ENCODE results near the gene P2RX7. TPM values are rescaled to one million over a fixed set of nuclear protein-coding genes. Genes with fewer than 3 reads are reported as not detected.

Gene P2RX7
- total and polyA plus RNA-seq, 2 experiments from 2014 or later = 0.90 to 1.7 TPM

DNA sequence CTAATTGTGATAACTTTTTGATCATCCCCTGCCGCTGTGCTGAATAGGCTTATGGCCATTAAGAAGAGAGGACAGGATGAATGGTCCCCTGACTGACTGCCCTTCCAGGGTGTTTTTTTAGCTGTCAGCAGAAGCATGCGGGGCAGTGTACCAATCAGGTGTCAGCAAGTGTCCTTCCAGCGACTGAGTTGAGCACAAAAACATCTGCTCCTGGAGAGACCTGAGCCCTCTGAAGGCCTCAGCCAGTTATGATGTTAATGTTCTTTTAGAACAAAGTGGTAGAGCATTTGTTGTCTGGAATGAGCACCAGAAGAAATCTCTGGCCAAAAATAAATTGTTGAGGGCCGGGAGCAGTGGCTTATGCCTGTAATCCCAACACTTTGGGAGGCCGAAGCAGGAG is 37.5 kb downstream of the P2RX7 start:
- H3K4me2 ChIP-seq = no peak overlapping the region
- H4K20me1 ChIP-seq (ENCODE audit: insufficient read depth, poor library complexity, severe bottlenecking) = no peaks in the 10 kb centered on the region
- no peaks in the 10 kb centered on the region for H3K9me2 ChIP-seq (replicated peaks; ENCODE audit: insufficient read depth)
- no peak for TF ChIP-seq EZH2phosphoT487 (IDR thresholded peaks at IDR 0.05; ENCODE audit: low read depth, severe bottlenecking, unreplicated experiment)
- TF ChIP-seq EZH2 (IDR thresholded peaks at IDR 0.05; ENCODE audit: borderline replicate concordance) = no peak
- TF ChIP-seq, protein P1, sequence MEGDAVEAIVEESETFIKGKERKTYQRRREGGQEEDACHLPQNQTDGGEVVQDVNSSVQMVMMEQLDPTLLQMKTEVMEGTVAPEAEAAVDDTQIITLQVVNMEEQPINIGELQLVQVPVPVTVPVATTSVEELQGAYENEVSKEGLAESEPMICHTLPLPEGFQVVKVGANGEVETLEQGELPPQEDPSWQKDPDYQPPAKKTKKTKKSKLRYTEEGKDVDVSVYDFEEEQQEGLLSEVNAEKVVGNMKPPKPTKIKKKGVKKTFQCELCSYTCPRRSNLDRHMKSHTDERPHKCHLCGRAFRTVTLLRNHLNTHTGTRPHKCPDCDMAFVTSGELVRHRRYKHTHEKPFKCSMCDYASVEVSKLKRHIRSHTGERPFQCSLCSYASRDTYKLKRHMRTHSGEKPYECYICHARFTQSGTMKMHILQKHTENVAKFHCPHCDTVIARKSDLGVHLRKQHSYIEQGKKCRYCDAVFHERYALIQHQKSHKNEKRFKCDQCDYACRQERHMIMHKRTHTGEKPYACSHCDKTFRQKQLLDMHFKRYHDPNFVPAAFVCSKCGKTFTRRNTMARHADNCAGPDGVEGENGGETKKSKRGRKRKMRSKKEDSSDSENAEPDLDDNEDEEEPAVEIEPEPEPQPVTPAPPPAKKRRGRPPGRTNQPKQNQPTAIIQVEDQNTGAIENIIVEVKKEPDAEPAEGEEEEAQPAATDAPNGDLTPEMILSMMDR (IDR thresholded peaks at IDR 0.05; ENCODE audit: poor library complexity) = no peak
- H3K36me3 ChIP-seq (replicated peaks; ENCODE audit: insufficient read depth, low read depth) = no peaks in the 10 kb centered on the region
- WGBS (ENCODE audit: low lambda C conversion rate, missing lambda C conversion rate) = 93% methylated on average over 5 of the region's 5 CpGs
- H3K4me3 ChIP-seq = no peak overlapping the region
- H3K4me1 ChIP-seq (ENCODE audit: insufficient read depth) = no peaks in the 10 kb centered on the region
- DNase-seq (ENCODE audit: low spot score) = no peak
- H3K79me2 ChIP-seq = no peaks in the 10 kb centered on the region
- no peaks in the 10 kb centered on the region for H3K9me3 ChIP-seq (ENCODE audit: low read depth)
- H3K27ac ChIP-seq = no peak overlapping the region
- no peak overlapping the region for H2AFZ ChIP-seq
- no peaks in the 10 kb centered on the region for H3K27me3 ChIP-seq

DNA sequence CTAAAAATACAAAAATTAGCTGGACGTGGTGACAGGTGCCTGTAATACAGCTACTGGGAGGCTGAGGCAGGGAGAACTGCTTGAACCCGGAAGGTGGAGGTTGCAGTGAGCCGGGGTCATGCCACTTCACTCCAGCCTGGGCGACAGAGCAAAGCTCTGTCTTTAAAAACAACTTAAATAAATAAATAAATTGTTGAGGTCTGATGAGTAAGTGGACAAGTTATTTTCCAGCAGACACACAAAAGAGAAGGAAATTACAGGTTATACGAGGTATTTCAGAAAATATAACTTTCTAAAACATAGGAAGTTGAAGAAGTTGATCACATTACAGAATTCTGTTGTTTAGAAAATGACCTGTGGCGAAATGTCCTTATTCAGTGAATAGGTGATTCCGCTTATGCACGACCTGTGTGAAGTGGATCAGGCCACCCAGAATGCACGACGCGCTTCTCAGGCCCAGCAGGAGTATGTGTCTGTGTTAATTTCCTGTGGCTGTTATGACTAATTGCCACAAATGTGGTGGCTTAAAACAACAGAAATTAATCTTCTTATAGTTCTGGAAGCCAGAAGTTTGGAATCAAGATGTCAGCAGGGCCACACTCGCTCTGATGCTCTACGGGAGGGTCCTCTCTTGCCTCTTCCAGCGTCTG is 38.1 kb downstream of the P2RX7 start:
- no peak for DNase-seq (ENCODE audit: low spot score)
- TF ChIP-seq EZH2phosphoT487 (IDR thresholded peaks at IDR 0.05; ENCODE audit: low read depth, severe bottlenecking, unreplicated experiment) (no peak), EZH2 (IDR thresholded peaks at IDR 0.05; ENCODE audit: borderline replicate concordance) (no peak)
- TF ChIP-seq, protein P1 (IDR thresholded peaks at IDR 0.05; ENCODE audit: poor library complexity) = no peak
- Histone ChIP-seq H3K79me2 (no peaks in the 10 kb centered on the region), H3K4me2 (no peak overlapping the region), H3K9me2 (replicated peaks; ENCODE audit: insufficient read depth) (no peaks in the 10 kb centered on the region), H4K20me1 (ENCODE audit: insufficient read depth, poor library complexity, severe bottlenecking) (no peaks in the 10 kb centered on the region), H3K27me3 (no peaks in the 10 kb centered on the region), H2AFZ (no peak overlapping the region), H3K9me3 (ENCODE audit: low read depth) (no peaks in the 10 kb centered on the region), H3K4me1 (ENCODE audit: insufficient read depth) (peaks cover 2% of the 10 kb centered on the region), H3K36me3 (replicated peaks; ENCODE audit: insufficient read depth, low read depth) (no peaks in the 10 kb centered on the region), H3K4me3 (no peak overlapping the region), H3K27ac (no peak overlapping the region)
- WGBS (ENCODE audit: low lambda C conversion rate, missing lambda C conversion rate) = 95% methylated on average over 14 of the region's 14 CpGs

DNA sequence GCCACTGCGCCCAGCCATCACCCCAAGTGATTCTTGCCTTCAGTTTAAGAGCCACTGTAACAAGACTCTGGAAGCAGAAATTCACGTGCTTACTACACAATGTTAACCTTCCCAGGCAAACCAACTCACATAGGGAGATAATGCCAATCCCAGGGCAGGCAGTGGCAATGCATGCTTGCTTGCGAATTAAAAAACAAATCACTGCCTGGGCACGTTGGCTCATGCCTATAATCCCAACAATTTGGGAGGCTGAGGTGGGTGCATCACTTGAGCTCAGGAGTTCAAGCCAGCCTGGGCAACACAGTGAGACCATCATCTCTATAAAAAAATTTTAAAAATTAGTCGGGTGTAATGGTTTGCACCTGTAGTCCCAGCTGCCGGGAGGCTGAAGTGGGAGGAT is 39.5 kb downstream of the P2RX7 start:
- DNase-seq (ENCODE audit: low spot score) = no peak
- Histone ChIP-seq H3K9me3 (ENCODE audit: low read depth) (no peaks in the 10 kb centered on the region), H3K27ac (no peak overlapping the region), H3K79me2 (no peaks in the 10 kb centered on the region), H2AFZ (no peak overlapping the region), H3K36me3 (replicated peaks; ENCODE audit: insufficient read depth, low read depth) (no peaks in the 10 kb centered on the region), H3K4me2 (no peak overlapping the region), H4K20me1 (ENCODE audit: insufficient read depth, poor library complexity, severe bottlenecking) (no peaks in the 10 kb centered on the region), H3K4me1 (ENCODE audit: insufficient read depth) (peaks cover 4% of the 10 kb centered on the region), H3K9me2 (replicated peaks; ENCODE audit: insufficient read depth) (no peaks in the 10 kb centered on the region), H3K4me3 (no peak overlapping the region), H3K27me3 (no peaks in the 10 kb centered on the region)
- WGBS (ENCODE audit: low lambda C conversion rate, missing lambda C conversion rate) = 92% methylated on average over 6 of the region's 6 CpGs
- no peak for TF ChIP-seq EZH2phosphoT487 (IDR thresholded peaks at IDR 0.05; ENCODE audit: low read depth, severe bottlenecking, unreplicated experiment)
- no peak for TF ChIP-seq EZH2 (IDR thresholded peaks at IDR 0.05; ENCODE audit: borderline replicate concordance)
- TF ChIP-seq, protein P1 (IDR thresholded peaks at IDR 0.05; ENCODE audit: poor library complexity) = no peak
